ENCODE measurements around the gene ITPR2.

ITPR2 gene

GRCh38 chr12:26513363-26514043, 319.5 kb downstream of the ITPR2 start:
- no peak for DNase-seq (ENCODE audit: low read depth in 2 of 2)

GRCh38 chr12:26512213-26512612, 320.8 kb downstream of the ITPR2 start:
- no peak for DNase-seq (ENCODE audit: low read depth in 2 of 2)

GRCh38 chr12:26510354-26510674, 322.7 kb downstream of the ITPR2 start:
- DNase-seq (ENCODE audit: low read depth in 2 of 2), result no peak

- DNase-seq (ENCODE audit: low read depth in 2 of 2), result no peak
Observed at GRCh38 chr12:26507613-26508012, 325.4 kb downstream of the ITPR2 start.

GRCh38 chr12:26499979-26500640, 332.9 kb downstream of the ITPR2 start:
- no peak for DNase-seq (ENCODE audit: low read depth in 2 of 2)

GRCh38 chr12:26496170-26496569, 336.8 kb downstream of the ITPR2 start:
- no peak for DNase-seq (ENCODE audit: low read depth in 2 of 2)

- DNase-seq (ENCODE audit: low read depth in 2 of 2), result no peak
Observed at GRCh38 chr12:26493656-26494055, 339.3 kb downstream of the ITPR2 start.

GRCh38 chr12:26492406-26492805, 340.6 kb downstream of the ITPR2 start:
- DNase-seq (ENCODE audit: low read depth in 2 of 2), result no peak

- no peak for DNase-seq (ENCODE audit: low read depth in 2 of 2)
Observed at GRCh38 chr12:26489908-26490307, 343.1 kb downstream of the ITPR2 start.

GRCh38 chr12:26488351-26488750, 344.6 kb downstream of the ITPR2 start:
- no peak for DNase-seq (ENCODE audit: low read depth in 2 of 2)

- no peak for DNase-seq (ENCODE audit: low read depth in 2 of 2)
Observed at GRCh38 chr12:26473291-26473690, 359.7 kb downstream of the ITPR2 start.

- DNase-seq (ENCODE audit: low read depth in 2 of 2), result no peak
Observed at GRCh38 chr12:26471560-26471959, 361.4 kb downstream of the ITPR2 start.

- no peak for DNase-seq (ENCODE audit: low read depth in 2 of 2)
Observed at GRCh38 chr12:26469421-26470180, 363.4 kb downstream of the ITPR2 start.

GRCh38 chr12:26467351-26467750, 365.6 kb downstream of the ITPR2 start:
- no peak for DNase-seq (ENCODE audit: low read depth in 2 of 2)

- no peak for DNase-seq (ENCODE audit: low read depth in 2 of 2)
Observed at GRCh38 chr12:26466726-26467125, 366.3 kb downstream of the ITPR2 start.

- DNase-seq (ENCODE audit: low read depth in 2 of 2), result no peak
Observed at GRCh38 chr12:26465419-26466097, 367.4 kb downstream of the ITPR2 start.

GRCh38 chr12:26461776-26462175, 371.2 kb downstream of the ITPR2 start:
- DNase-seq (ENCODE audit: low read depth in 2 of 2), result no peak

GRCh38 chr12:26460361-26460760, 372.6 kb downstream of the ITPR2 start:
- DNase-seq (ENCODE audit: low read depth in 2 of 2), result no peak

GRCh38 chr12:26455936-26456574, 376.9 kb downstream of the ITPR2 start:
- no peak for DNase-seq (ENCODE audit: low read depth in 2 of 2)

- DNase-seq (ENCODE audit: low read depth in 2 of 2), result no peak
Observed at GRCh38 chr12:26453246-26453645, 379.7 kb downstream of the ITPR2 start.

GRCh38 chr12:26452511-26452910, 380.5 kb downstream of the ITPR2 start:
- no peak for DNase-seq (ENCODE audit: low read depth in 2 of 2)

- DNase-seq (ENCODE audit: low read depth in 2 of 2), result no peak
Observed at GRCh38 chr12:26451763-26452162, 381.2 kb downstream of the ITPR2 start.
